OCI-LY3 (cell line): ENCODE data around the gene PLEKHA8.

ENCODE experiments used
- H2AFZ ChIP-seq: fragments of 200-600, 300-600 bp; shearing (Covaris generic); 2 replicates; pipeline ENCODE4 v1.6.0; 2014; ENCODE audit warnings: antibody characterized with exemption, low read depth, low read length
- H3K27ac ChIP-seq: fragments of 200-600, 300-600 bp; sonication (generic); 2 replicates; pipeline ENCODE4 v1.5.1; 2014; ENCODE audit warnings: mild to moderate bottlenecking, low read length, moderate library complexity, mixed read lengths
- H3K27me3 ChIP-seq: fragments of 200-600, 300-600 bp; sonication (generic); 2 replicates; pipeline ENCODE4 v1.6.1; 2014; ENCODE audit warnings: low read depth, low read length, mixed read lengths
- H3K36me3 ChIP-seq: fragments of 200-600, 300-600 bp; sonication (generic); replicated peaks from 2 replicates; pipeline ENCODE3; 2014; ENCODE audit warnings: low read depth, low read length, mixed read lengths
- H3K4me1 ChIP-seq: fragments of 300-600, 200-600 bp; sonication (generic); 2 replicates; pipeline ENCODE4 v1.6.1; 2014; ENCODE audit warnings: low read length, mixed read lengths
- H3K4me2 ChIP-seq: fragments of 200-600, 300-600 bp; sonication (generic); 2 replicates; pipeline ENCODE4 v1.6.1; 2014; ENCODE audit warnings: low read length, mixed read lengths
- H3K4me3 ChIP-seq: fragments of 300-600, 200-600 bp; sonication (generic); 2 replicates; pipeline ENCODE4 v1.5.1; 2014; ENCODE audit warnings: antibody characterized with exemption, mild to moderate bottlenecking, low read length, moderate library complexity
- H3K79me2 ChIP-seq: fragments of 300-600, 200-600 bp; shearing (Covaris generic); 2 replicates; pipeline ENCODE4 v1.6.1; 2014; ENCODE audit warnings: mild to moderate bottlenecking, low read length, mixed read lengths
- H3K9ac ChIP-seq: fragments of 300-600, 200-600 bp; shearing (Covaris generic); 2 replicates; pipeline ENCODE4 v1.6.0; 2014; ENCODE audit warnings: mild to moderate bottlenecking, low read length, moderate library complexity
- H3K9me3 ChIP-seq: fragments of 200-600, 300-600 bp; shearing (Covaris generic); 2 replicates; pipeline ENCODE4 v1.6.1; 2014; ENCODE audit warnings: low read length, mixed read lengths; ENCODE audit not compliant: insufficient read depth
- H4K20me1 ChIP-seq: fragments of 200-600, 300-600 bp; sonication (generic); 2 replicates; pipeline ENCODE4 v1.6.1; 2016; ENCODE audit warnings: low read length, mixed read lengths; ENCODE audit not compliant: insufficient read depth
- CTCF ChIP-seq: fragments of 200-600, 300-600 bp; sonication (generic); IDR thresholded peaks from 2 replicates; pipeline ENCODE4 v1.5.1; 2014; ENCODE audit warnings: antibody characterized with exemption, low read length, low read depth
- EZH2phosphoT487 ChIP-seq: fragments of 200-600 bp; shearing (Covaris generic); IDR thresholded peaks from 2 replicates; pipeline ENCODE4 v1.6.1; 2018; ENCODE audit warnings: antibody characterized with exemption, mixed run types, low read depth

PLEKHA8 gene

GRCh38 chr7:30145426-30145970, 117.3 kb downstream of the PLEKHA8 start:
- Histone ChIP-seq H3K79me2 (peaks cover 80% of the 10 kb centered on the region), H3K9me3 (no peaks in the 10 kb centered on the region), H3K4me1 (peaks cover 82% of the 10 kb centered on the region), H3K27me3 (no peaks in the 10 kb centered on the region), H3K27ac (peak overlapping the region; percentile 99), H3K4me2 (no peak overlapping the region), H2AFZ (no peak overlapping the region), H3K36me3 (peaks cover 10% of the 10 kb centered on the region), H4K20me1 (no peaks in the 10 kb centered on the region), H3K4me3 (no peak overlapping the region), H3K9ac (no peak overlapping the region)
- TF ChIP-seq EZH2phosphoT487: no peak
- TF ChIP-seq CTCF: no peak

GRCh38 chr7:30146127-30146612, 118.0 kb downstream of the PLEKHA8 start:
- no peaks in the 10 kb centered on the region for H3K27me3 ChIP-seq
- H3K4me2 ChIP-seq: peak overlapping the region; percentile 69
- H3K4me1 ChIP-seq: peaks cover 82% of the 10 kb centered on the region
- no peak overlapping the region for H2AFZ ChIP-seq
- H3K79me2 ChIP-seq: peaks cover 73% of the 10 kb centered on the region
- TF ChIP-seq EZH2phosphoT487 (no peak), CTCF (no peak)
- no peaks in the 10 kb centered on the region for H4K20me1 ChIP-seq
- H3K4me3 ChIP-seq: no peak overlapping the region
- H3K36me3 ChIP-seq: peaks cover 13% of the 10 kb centered on the region
- peak overlapping the region; percentile 73; the same call in 1 of the 2 replicates for H3K27ac ChIP-seq
- no peaks in the 10 kb centered on the region for H3K9me3 ChIP-seq
- H3K9ac ChIP-seq: no peak overlapping the region

GRCh38 chr7:30147223-30147622, 119.0 kb downstream of the PLEKHA8 start:
- H3K9ac ChIP-seq: peak overlapping the region; percentile 52
- TF ChIP-seq EZH2phosphoT487 (no peak), CTCF (no peak)
- peak overlapping the region; percentile 73 for H3K27ac ChIP-seq
- H2AFZ ChIP-seq: no peak overlapping the region
- peak overlapping the region; percentile 27; the same call in 1 of the 2 replicates for H3K4me3 ChIP-seq
- H3K36me3 ChIP-seq: peaks cover 16% of the 10 kb centered on the region
- peaks cover 72% of the 10 kb centered on the region for H3K4me1 ChIP-seq
- no peaks in the 10 kb centered on the region for H4K20me1 ChIP-seq
- no peaks in the 10 kb centered on the region for H3K9me3 ChIP-seq
- no peaks in the 10 kb centered on the region for H3K27me3 ChIP-seq
- peak overlapping the region; percentile 69 for H3K4me2 ChIP-seq
- peaks cover 63% of the 10 kb centered on the region for H3K79me2 ChIP-seq

- Histone ChIP-seq H3K27ac (peak overlapping the region; percentile 73; the same call in 1 of the 2 replicates), H3K4me2 (peak overlapping the region; percentile 69)
- no peak for TF ChIP-seq EZH2phosphoT487
- TF ChIP-seq CTCF: no peak
These were observed 119.6 kb downstream of the PLEKHA8 start for GRCh38 chr7:30147785-30148184.

More at GRCh38 chr7:30147785-30148184, 119.6 kb downstream of the PLEKHA8 start:
- H3K9me3 ChIP-seq: no peaks in the 10 kb centered on the region
- H3K4me1 ChIP-seq: peaks cover 67% of the 10 kb centered on the region
- peaks cover 58% of the 10 kb centered on the region for H3K79me2 ChIP-seq
- H3K9ac ChIP-seq: 0 out of 2 replicates have a peak overlapping the region, but pooled peaks have one; percentile 52
- no peaks in the 10 kb centered on the region for H3K27me3 ChIP-seq
- H4K20me1 ChIP-seq: no peaks in the 10 kb centered on the region
- no peak overlapping the region for H2AFZ ChIP-seq
- no peak overlapping the region for H3K4me3 ChIP-seq
- H3K36me3 ChIP-seq: peaks cover 19% of the 10 kb centered on the region
